HG02973 (cell line): ENCODE data around the gene MYO9A.
"Not testable (repeated sequence)": the region's sequence is repeated elsewhere in the genome, so short reads cannot be mapped to it uniquely, and the experiment has no call there.

Experiments
- ATAC-seq: cut with Tn5 transposase; IDR thresholded peaks from one replicate; pipeline ENCODE4 v1.9.1; 2021; ENCODE audit warnings: moderate library complexity; ENCODE audit not compliant: unreplicated experiment

The MYO9A gene

GRCh38 chr15:72042865-72043264 is 75.1 kb downstream of the MYO9A start:
- ATAC-seq: no peak

- ATAC-seq: no peak
These were observed 75.9 kb downstream of the MYO9A start for GRCh38 chr15:72042054-72042453.

GRCh38 chr15:72037321-72037720 is 80.6 kb downstream of the MYO9A start:
- ATAC-seq: no peak

- ATAC-seq: no peak
These were observed 82.9 kb downstream of the MYO9A start for GRCh38 chr15:72034859-72035650.

DNA sequence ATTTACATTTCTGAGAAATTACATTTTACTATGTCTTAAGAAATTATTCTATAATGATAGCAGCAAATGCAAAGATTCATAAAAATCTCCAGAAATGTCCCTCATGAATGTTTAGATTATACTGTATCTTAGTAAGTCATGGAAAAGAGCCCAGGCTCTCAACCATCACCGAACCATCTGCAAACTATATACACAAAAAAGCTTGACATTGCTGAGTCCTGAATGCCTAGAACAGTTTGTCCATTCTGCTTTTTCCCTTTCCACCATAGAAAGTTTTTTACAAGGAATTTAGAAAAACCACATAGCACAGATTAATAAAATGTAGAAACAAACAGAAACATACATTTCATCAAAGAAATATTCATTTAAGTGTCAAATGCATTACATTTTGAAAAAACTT is 83.6 kb downstream of the MYO9A start:
- ATAC-seq: no peak

DNA sequence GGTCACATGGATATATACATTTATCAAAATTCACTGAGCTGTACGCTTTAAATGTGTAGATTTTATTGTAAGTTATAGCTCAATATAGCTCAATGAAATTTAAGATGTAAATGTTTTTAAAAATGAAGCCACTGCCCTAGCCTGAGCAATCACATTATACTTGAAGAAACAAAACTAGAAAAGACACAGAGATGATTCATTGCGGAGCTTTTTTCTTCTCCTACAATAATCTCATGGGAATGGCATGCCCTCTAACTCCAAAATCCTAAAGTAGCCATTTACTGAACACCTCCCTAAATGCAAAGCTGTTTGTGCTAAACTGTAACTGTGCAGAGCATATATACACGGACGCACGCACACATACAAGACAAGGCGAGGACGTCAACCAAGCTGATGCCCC is 84.2 kb downstream of the MYO9A start:
- no peak for ATAC-seq

- ATAC-seq: no peak
These were observed 84.7 kb downstream of the MYO9A start for GRCh38 chr15:72033285-72033684.

DNA sequence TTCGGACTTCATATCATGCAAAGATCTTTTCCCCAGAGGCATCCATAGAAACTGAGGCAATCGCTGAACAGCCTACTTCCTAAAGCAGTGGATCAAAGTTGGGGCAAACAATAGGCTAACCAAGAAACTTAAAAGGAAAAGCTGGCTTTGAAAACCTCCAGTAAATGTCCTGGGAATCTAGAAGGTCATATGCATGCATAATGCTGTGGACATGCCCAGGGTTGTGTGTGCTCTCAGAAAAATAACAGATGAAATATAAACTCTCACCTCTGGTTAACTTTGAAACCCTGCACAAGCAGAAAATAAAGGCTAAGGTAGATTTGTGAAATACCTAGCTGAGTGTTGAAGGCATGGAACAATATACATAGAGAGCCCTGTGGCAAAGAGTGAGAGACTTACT is 96.3 kb downstream of the MYO9A start:
- no peak for ATAC-seq

- ATAC-seq: no peak
These were observed 97.2 kb downstream of the MYO9A start for GRCh38 chr15:72020799-72021198.

DNA sequence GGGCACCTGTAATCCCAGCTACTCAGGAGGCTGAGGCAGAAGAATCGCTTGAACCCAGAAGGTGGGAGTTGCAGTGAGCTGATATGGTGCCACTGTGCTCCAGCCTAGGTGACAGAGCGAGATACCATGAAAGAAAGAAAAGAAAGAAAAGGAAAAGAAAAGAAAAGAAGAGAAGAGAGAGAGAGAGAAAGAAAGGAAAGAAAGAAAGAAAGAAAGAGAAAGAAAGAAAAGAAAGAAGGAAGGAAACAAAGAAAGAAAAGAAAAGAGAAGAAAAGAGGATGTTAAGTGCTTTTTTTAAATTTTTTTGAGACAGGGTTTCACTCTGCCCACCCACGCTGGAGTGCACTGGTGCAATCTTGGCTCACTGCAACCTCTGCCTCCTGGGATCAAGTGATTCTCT is 103.4 kb downstream of the MYO9A start:
- not testable (repeated sequence) for ATAC-seq

DNA sequence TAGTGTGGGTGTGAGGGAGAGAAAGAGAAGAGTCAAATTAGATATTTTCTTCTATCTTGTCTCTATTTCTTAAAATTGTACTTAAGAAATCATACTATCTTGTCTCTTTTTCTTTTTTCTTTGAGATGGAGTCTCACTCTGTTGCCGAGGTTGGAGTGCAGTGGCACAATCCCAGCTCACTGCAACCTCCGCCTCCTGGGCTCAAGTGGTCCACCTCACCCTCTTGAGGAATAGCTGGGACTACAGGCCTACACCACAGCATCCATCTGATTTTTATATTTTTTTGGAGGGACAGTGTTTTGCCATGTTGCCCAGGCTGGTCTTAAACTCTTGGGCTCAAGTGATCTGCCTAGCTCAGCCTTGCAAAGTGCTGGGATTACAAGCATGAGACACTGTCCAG is 104.2 kb downstream of the MYO9A start:
- no peak for ATAC-seq

GRCh38 chr15:72011302-72011942 is 106.5 kb downstream of the MYO9A start:
- no peak for ATAC-seq

DNA sequence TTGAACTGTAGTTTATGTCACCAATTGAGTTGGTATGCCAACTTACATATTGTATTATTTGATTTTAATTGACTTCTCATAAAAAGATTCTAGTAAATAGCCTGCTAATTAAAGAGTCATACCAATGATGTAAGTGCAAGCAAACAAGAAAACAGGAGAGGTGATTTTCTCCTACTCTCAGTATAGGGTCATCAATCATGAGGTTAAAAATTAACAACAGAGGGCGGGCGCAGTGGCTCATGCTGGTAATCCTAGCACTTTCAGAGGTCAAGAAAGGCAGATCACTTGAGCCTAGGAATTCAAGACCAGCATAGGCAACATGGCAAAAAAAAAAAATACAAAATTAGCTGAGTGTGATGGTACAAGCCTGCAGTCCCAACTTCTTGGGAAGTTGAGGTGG is 108.7 kb downstream of the MYO9A start:
- no peak for ATAC-seq

GRCh38 chr15:72006382-72006781 is 111.6 kb downstream of the MYO9A start:
- ATAC-seq: no peak

DNA sequence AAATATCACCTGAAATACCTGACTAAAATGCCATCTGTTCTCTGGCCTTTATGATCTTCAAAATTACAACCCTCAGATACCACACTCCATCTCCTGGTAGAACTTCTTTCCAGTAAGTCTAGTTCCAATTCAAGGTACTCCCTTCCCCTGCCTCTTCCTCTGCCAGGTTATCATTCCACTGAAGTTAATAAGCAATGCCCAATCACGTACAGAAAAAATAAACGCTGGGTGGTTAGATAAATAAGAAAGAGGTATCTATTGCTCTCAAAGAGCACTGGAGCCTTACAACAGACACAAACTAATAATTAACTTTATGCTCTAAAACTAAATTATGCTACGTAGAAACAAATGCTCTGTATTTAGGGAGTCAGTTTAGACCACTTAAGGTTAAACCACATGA is 112.5 kb downstream of the MYO9A start:
- no peak for ATAC-seq

DNA sequence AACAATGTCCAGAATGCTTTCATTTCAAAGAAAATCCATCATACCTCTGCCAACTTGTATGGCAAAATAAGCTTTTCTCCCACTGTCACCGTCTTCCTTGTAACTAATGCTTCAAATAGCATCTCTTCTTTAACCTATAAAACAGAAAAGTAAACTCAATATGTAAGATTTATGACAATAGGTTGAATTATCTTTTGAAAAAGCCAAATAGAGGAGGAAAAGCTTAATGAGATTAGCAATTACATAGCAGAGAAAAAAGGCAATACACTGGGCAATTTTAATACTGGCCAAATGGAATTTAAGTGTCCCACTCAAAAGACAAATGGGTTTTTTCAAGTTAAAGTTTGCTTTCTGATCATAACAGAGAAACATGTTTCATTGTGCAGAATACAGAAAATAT is 118.1 kb downstream of the MYO9A start:
- no peak for ATAC-seq

GRCh38 chr15:71998717-71999116 is 119.2 kb downstream of the MYO9A start:
- ATAC-seq: not testable (repeated sequence)

- no peak for ATAC-seq
These were observed 120.3 kb downstream of the MYO9A start for GRCh38 chr15:71997691-71998090.

DNA sequence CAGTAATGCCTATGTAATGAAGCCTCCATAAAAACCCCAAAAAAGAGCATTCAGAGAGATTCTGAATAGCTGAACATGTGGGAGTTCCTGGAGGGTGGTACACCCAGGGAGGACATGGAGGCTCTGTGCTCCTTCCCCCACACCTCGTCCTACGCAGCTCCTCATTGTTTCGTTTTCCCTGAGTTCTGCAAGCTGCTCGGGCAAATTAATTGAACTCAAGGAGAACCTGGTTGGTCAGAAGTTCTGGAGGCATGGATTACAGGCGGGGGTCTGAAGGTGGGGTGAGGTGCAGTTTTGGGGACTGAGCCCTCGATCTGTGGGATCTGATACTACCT is 142.2 kb downstream of the MYO9A start:
- ATAC-seq: no peak

DNA sequence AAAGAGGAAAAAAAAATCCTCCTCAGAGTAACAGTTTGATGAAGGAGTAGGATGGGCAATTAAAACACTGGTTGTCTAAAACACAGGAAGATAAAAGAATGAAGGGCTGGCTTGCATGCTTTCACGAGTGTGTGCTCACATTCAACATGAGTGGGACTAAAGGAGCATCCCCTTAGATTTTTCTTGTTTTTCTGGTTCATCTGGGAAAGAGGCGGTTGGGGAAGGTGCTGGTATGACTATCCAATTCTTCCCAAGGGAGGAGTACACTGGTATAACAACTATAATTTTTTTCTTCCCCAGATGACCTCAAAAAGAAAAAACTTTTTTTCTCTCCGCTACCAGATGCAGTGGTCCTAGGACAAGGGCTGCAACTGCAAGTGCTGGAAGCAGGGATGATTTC is 143.7 kb downstream of the MYO9A start:
- no peak for ATAC-seq

GRCh38 chr15:71973366-71973765 is 144.6 kb downstream of the MYO9A start:
- no peak for ATAC-seq

DNA sequence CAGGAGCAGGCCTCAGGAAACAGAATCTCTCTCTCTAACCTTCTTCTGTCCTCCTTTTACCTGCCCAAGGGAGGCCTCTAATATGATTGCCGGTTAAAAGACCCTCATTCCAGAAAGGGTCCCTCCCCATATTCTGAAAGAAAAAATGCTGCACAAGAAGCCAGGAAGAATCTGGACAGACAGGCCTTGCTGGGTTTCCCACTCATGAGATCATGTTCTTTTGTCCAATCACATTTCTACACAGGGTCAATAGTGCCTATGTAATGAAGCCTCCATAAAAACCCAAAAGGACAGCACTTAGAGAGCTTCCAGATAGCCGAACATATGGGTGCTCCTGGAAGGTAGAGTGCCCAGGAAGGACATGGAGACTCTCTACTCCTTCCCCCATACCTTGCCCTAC is 146.0 kb downstream of the MYO9A start:
- no peak for ATAC-seq

DNA sequence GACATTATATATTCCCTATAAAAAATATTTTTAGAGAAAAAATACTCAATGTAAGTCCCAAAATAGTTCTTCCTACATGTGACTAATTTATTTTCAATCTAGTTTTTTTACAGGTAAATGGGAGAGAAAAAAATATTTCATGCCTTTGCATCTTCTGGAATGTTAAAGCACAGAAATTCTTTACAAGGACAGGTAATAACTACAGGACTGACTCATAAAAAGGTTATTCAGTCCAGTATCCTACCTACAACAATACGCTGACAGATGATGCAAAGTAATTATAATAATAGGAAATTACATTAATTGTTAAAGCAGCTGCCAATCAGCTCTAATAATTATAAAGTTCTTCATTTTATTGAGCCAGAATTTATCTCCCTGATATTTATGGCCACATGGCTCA is 147.5 kb downstream of the MYO9A start:
- no peak for ATAC-seq
